Posterior vena cava (tissue), 2 donors: ENCODE measurements around the gene MAP2K5. TPM values are rescaled to one million over a fixed set of nuclear protein-coding genes. Genes with fewer than 3 reads are reported as not detected.

Experiments used
- DNase-seq: peaks from one replicate; pipeline ENCODE4 v3.0.0-alpha.2; 2020; ENCODE audit warnings: low spot score
- intact Hi-C, 2 donors: fragments of 100-400 bp; cut with DNase I; formaldehyde crosslinking; loops; one replicate each; pipeline versions ENCODE4 v1.14.1 to v1.14.2; 2022 to 2023
- total RNA-seq, 2 donors: library from RNA; stranded (reverse); fragmentation: NEBNext Ultra II Directional; extraction: Animal tissue kit (Norgen Biotek cat#: 25700); gene quantifications; one replicate each; pipeline ENCODE4 v1.2.1, GENCODE V29; 2021
- donor health status: DM: yes; HTN: yes; CAD: no.
- donor health status: DM: yes; HTN: yes; CAD: no.

Gene MAP2K5
- total RNA-seq, 2 donors from 2014 or later, result 13.5 to 21.7 TPM

- peak; percentile 80 for DNase-seq
- intact Hi-C loops, result no loop called here
Measured at GRCh38 chr15:67824976-67825880, 282.7 kb downstream of the MAP2K5 start, which contains the start of gene SKOR1. Gene SKOR1 (plus strand): TSS chr15:67825509. CDS start chr15:67825603, 94 bp downstream.

GRCh38 chr15:67825881-67826716 lies 283.6 kb downstream of the MAP2K5 start:
- intact Hi-C loops, result no loop called here
- DNase-seq, result peak; percentile 69

GRCh38 chr15:67826717-67827561 lies 284.4 kb downstream of the MAP2K5 start:
- peak; percentile 76 for DNase-seq
- intact Hi-C loops, result no loop called here

- intact Hi-C loops, result no loop called here
- DNase-seq, result peak; percentile 77
Measured at GRCh38 chr15:67827562-67828277, 285.2 kb downstream of the MAP2K5 start.

- DNase-seq, result peak; percentile 73
- intact Hi-C loops, result no loop called here
Measured at GRCh38 chr15:67828278-67828968, 285.9 kb downstream of the MAP2K5 start.

GRCh38 chr15:67828969-67829646 lies 286.6 kb downstream of the MAP2K5 start:
- DNase-seq, result peak; percentile 68
- intact Hi-C loops, result no loop called here

GRCh38 chr15:67829647-67830504 lies 287.4 kb downstream of the MAP2K5 start:
- no peak for DNase-seq
- intact Hi-C loops, result loop anchor here in 1 of 2 donors (10.0 kb wide), 1 partner anchor 335 kb away; no protein-coding TSS in a partner anchor

GRCh38 chr15:67831363-67831762 lies 288.9 kb downstream of the MAP2K5 start:
- intact Hi-C loops, result loop anchor here in 1 of 2 donors (10.0 kb wide), 1 partner anchor 337 kb away; no protein-coding TSS in a partner anchor
- DNase-seq, result no peak

GRCh38 chr15:67832031-67832551 lies 289.6 kb downstream of the MAP2K5 start:
- intact Hi-C loops, result loop anchor here in 1 of 2 donors (10.0 kb wide), 1 partner anchor 337 kb away; no protein-coding TSS in a partner anchor
- DNase-seq, result peak; percentile 78

GRCh38 chr15:67832897-67833709 lies 290.6 kb downstream of the MAP2K5 start:
- peak; percentile 75 for DNase-seq
- intact Hi-C loops, result loop anchor here in 1 of 2 donors (10.0 kb wide), 1 partner anchor 338 kb away; no protein-coding TSS in a partner anchor

- intact Hi-C loops, result loop anchor here in 1 of 2 donors (10.0 kb wide), 1 partner anchor 339 kb away; no protein-coding TSS in a partner anchor
- DNase-seq, result peak; percentile 81
Measured at GRCh38 chr15:67833710-67834511, 291.4 kb downstream of the MAP2K5 start.

- DNase-seq, result peak; percentile 78
- intact Hi-C loops, result loop anchor here in 1 of 2 donors (5.0 to 10.0 kb wide), 2 partner anchors 340 to 377 kb away; no protein-coding TSS in a partner anchor
Measured at GRCh38 chr15:67834581-67835296, 292.2 kb downstream of the MAP2K5 start.
